ENCODE measurements around the gene ANAPC2. TPM values are rescaled to one million over a fixed set of nuclear protein-coding genes. Genes with fewer than 3 reads are reported as not detected.

ANAPC2 gene
- total RNA-seq, 4 donors from 2014 or later: 10.2 to 12.4 (median 10.8) TPM

GRCh38 chr9:137148242-137148641 is 40.1 kb downstream of the ANAPC2 start:
- no peaks in the 10 kb centered on the region for H3K9me3 ChIP-seq
- ATAC-seq: no peak
- H3K4me3 ChIP-seq: no peak overlapping the region
- H3K36me3 ChIP-seq: no peaks in the 10 kb centered on the region
- H3K27ac ChIP-seq: no peak overlapping the region
- peaks cover 20 to 53% (median 33%) of the 10 kb centered on the region in 3 donors for H3K27me3 ChIP-seq
- TF ChIP-seq POLR2A (IDR thresholded peaks at IDR 0.05) (no peak), CTCF (IDR thresholded peaks at IDR 0.05 in 4 of 5, conservative IDR thresholded peaks at IDR 0.05 in 1 of 5) (no peak)
- no peak for DNase-seq
- intact Hi-C loops (cut with DNase I; ENCODE audit: low total_unique reads) (no loop called here), in situ Hi-C loops (cut with MboI; ENCODE audit: low sequenced_read_pairs in 4 of 4) (no loop called here)
- H3K4me1 ChIP-seq: no peaks in the 10 kb centered on the region

DNA sequence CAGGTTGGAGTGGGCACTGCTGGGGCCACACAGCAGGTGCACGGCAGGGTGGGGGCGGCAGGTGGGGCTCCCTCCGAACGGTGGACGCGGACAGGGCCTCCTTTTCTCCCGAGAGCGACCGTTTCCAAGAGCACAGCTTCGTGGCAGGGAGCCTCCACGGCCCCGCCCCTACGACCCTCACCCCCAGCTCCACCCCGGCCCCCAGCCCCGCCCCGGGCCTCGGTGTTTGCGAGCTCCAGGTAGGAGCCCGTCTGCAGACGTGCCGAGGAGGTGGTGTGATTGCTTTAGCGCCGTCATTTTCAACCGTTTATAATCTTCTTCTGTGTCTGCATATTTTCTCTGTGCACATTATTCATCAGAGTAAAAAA is 40.6 kb downstream of the ANAPC2 start:
- H3K4me1 ChIP-seq: no peaks in the 10 kb centered on the region
- DNase-seq: no peak
- in situ Hi-C loops (cut with MboI; ENCODE audit: low sequenced_read_pairs in 4 of 4): no loop called here
- intact Hi-C loops (cut with DNase I; ENCODE audit: low total_unique reads): no loop called here
- H3K27me3 ChIP-seq: peaks cover 20 to 57% (median 38%) of the 10 kb centered on the region in 3 donors
- no peak overlapping the region for H3K27ac ChIP-seq
- H3K4me3 ChIP-seq: no peak overlapping the region
- no peak for TF ChIP-seq CTCF (IDR thresholded peaks at IDR 0.05 in 4 of 5, conservative IDR thresholded peaks at IDR 0.05 in 1 of 5)
- TF ChIP-seq POLR2A (IDR thresholded peaks at IDR 0.05): no peak
- H3K9me3 ChIP-seq: no peaks in the 10 kb centered on the region
- ATAC-seq: no peak
- no peaks in the 10 kb centered on the region for H3K36me3 ChIP-seq

- ATAC-seq: no peak
- DNase-seq: no peak
Observed at GRCh38 chr9:137147091-137147792, 41.1 kb downstream of the ANAPC2 start.

GRCh38 chr9:137146527-137146918 is 41.8 kb downstream of the ANAPC2 start:
- H3K4me3 ChIP-seq: no peak overlapping the region
- intact Hi-C loops (cut with DNase I; ENCODE audit: low total_unique reads) (no loop called here), in situ Hi-C loops (cut with MboI; ENCODE audit: low sequenced_read_pairs in 4 of 4) (no loop called here)
- peaks cover 27 to 69% (median 49%) of the 10 kb centered on the region in 3 donors for H3K27me3 ChIP-seq
- TF ChIP-seq POLR2A (IDR thresholded peaks at IDR 0.05) (no peak), CTCF (IDR thresholded peaks at IDR 0.05 in 4 of 5, conservative IDR thresholded peaks at IDR 0.05 in 1 of 5) (no peak)
- H3K27ac ChIP-seq: no peak overlapping the region
- H3K4me1 ChIP-seq: no peaks in the 10 kb centered on the region
- DNase-seq: no peak
- no peak for ATAC-seq
- no peaks in the 10 kb centered on the region for H3K36me3 ChIP-seq
- H3K9me3 ChIP-seq: no peaks in the 10 kb centered on the region

More at GRCh38 chr9:137147091-137147792, 41.1 kb downstream of the ANAPC2 start:
- Histone ChIP-seq H3K36me3 (no peaks in the 10 kb centered on the region), H3K9me3 (no peaks in the 10 kb centered on the region), H3K27ac (no peak overlapping the region), H3K4me3 (no peak overlapping the region), H3K27me3 (peaks cover 22 to 62% (median 43%) of the 10 kb centered on the region in 3 donors), H3K4me1 (no peaks in the 10 kb centered on the region)
- TF ChIP-seq CTCF (IDR thresholded peaks at IDR 0.05 in 4 of 5, conservative IDR thresholded peaks at IDR 0.05 in 1 of 5) (no peak), POLR2A (IDR thresholded peaks at IDR 0.05) (no peak)
- intact Hi-C loops (cut with DNase I; ENCODE audit: low total_unique reads) (no loop called here), in situ Hi-C loops (cut with MboI; ENCODE audit: low sequenced_read_pairs in 4 of 4) (no loop called here)

Measured in gastrocnemius medialis (tissue), 4 donors.